Measurements from ENCODE around the gene NOSIP. TPM values are rescaled to one million over a fixed set of nuclear protein-coding genes. Genes with fewer than 3 reads are reported as not detected.

Gene NOSIP
- total RNA-seq, 2 experiments from 2014 or later: 75.6 to 79.4 TPM

GRCh38 chr19:49534632-49535385 lies 45.5 kb downstream of the NOSIP start:
- ChIA-PET CTCF (interaction anchor here (0.8 to 4.1 kb wide), 15 partner anchors 9 to 150 kb away, joined by 3 to 47 read pairs (median 4); partner anchors contain the start of genes NOSIP and PRRG2), POLR2A (interaction anchor here (0.6 to 1.9 kb wide), 13 partner anchors 12 to 394 kb away, joined by 3 to 6 read pairs (median 3); partner anchors contain the start of gene FCGRT)
- Mint-ChIP-seq H3K9me3 (no peaks in the 10 kb centered on the region), H3K27ac (peak overlapping the region; percentile 81), H3K4me3 (peak overlapping the region; percentile 80), H3K4me1 (ENCODE audit: low read depth) (peaks cover 17% of the 10 kb centered on the region), H3K36me3 (ENCODE audit: low read depth) (no peaks in the 10 kb centered on the region), H3K27me3 (no peaks in the 10 kb centered on the region)
- intact Hi-C loops (cut with micrococcal nuclease): no loop called here
- TF ChIP-seq CTCF (IDR thresholded peaks at IDR 0.05): peak; percentile 49
- DNase-seq: peak; percentile 32
- no peak for ATAC-seq

GRCh38 chr19:49533551-49534488 lies 46.5 kb downstream of the NOSIP start:
- Mint-ChIP-seq H3K36me3 (ENCODE audit: low read depth) (no peaks in the 10 kb centered on the region), H3K27me3 (no peaks in the 10 kb centered on the region), H3K9me3 (no peaks in the 10 kb centered on the region), H3K4me1 (ENCODE audit: low read depth) (peaks cover 17% of the 10 kb centered on the region), H3K4me3 (peak overlapping the region; percentile 80), H3K27ac (peak overlapping the region; percentile 81)
- peak; percentile 65 for TF ChIP-seq CTCF (IDR thresholded peaks at IDR 0.05)
- DNase-seq (peak; percentile 88), ATAC-seq (peak; percentile 82)
- intact Hi-C loops (cut with micrococcal nuclease): no loop called here
- POLR2A ChIA-PET: interaction anchor here (0.6 to 1.9 kb wide), 14 partner anchors 15 to 395 kb away, joined by 3 to 6 read pairs (median 3); no protein-coding TSS in a partner anchor
- CTCF ChIA-PET: interaction anchor here (1.0 to 4.1 kb wide), 11 partner anchors 10 to 151 kb away, joined by 3 to 47 read pairs (median 4); partner anchors contain the start of genes NOSIP and PRRG2

- Mint-ChIP-seq H3K4me1 (ENCODE audit: low read depth) (peaks cover 27% of the 10 kb centered on the region), H3K36me3 (ENCODE audit: low read depth) (no peaks in the 10 kb centered on the region), H3K27me3 (no peaks in the 10 kb centered on the region), H3K9me3 (no peaks in the 10 kb centered on the region), H3K27ac (no peak overlapping the region), H3K4me3 (no peak overlapping the region)
- ChIA-PET POLR2A (interaction anchor here (2.4 kb wide), 1 partner anchor 42 kb away, joined by 7 read pairs; no protein-coding TSS in a partner anchor), CTCF (interaction anchor here (0.6 to 1.9 kb wide), 4 partner anchors 16 to 63 kb away, joined by 3 to 10 read pairs (median 6); no protein-coding TSS in a partner anchor)
- TF ChIP-seq CTCF (IDR thresholded peaks at IDR 0.05): no peak
- intact Hi-C loops (cut with micrococcal nuclease): no loop called here
- ATAC-seq (no peak), DNase-seq (no peak)
Observed at GRCh38 chr19:49530708-49531107, 49.6 kb downstream of the NOSIP start.

GRCh38 chr19:49528211-49528771 lies 52.1 kb downstream of the NOSIP start:
- no peaks in the 10 kb centered on the region for H3K9me3 Mint-ChIP-seq
- no peak overlapping the region for H3K27ac Mint-ChIP-seq
- intact Hi-C loops (cut with micrococcal nuclease): no loop called here
- peak overlapping the region; percentile 64 for H3K4me3 Mint-ChIP-seq
- H3K27me3 Mint-ChIP-seq: no peaks in the 10 kb centered on the region
- DNase-seq: no peak
- POLR2A ChIA-PET: interaction anchor here (0.8 to 1.6 kb wide), 5 partner anchors 8 to 40 kb away, joined by 3 to 8 read pairs (median 4); no protein-coding TSS in a partner anchor
- H3K4me1 Mint-ChIP-seq (ENCODE audit: low read depth): peaks cover 14% of the 10 kb centered on the region
- no peak for TF ChIP-seq CTCF (IDR thresholded peaks at IDR 0.05)
- no peak for ATAC-seq
- CTCF ChIA-PET: interaction anchor here (0.7 to 2.3 kb wide), 11 partner anchors 15 to 150 kb away, joined by 3 to 20 read pairs (median 4); partner anchors contain the start of gene FLT3LG
- no peaks in the 10 kb centered on the region for H3K36me3 Mint-ChIP-seq (ENCODE audit: low read depth)

Data from activated CD8-positive, alpha-beta T cell treated with anti-CD3 and anti-CD28 coated beads for 36 hours (primary cell).